Measurements from ENCODE around the gene ENC1. TPM values are rescaled to one million over a fixed set of nuclear protein-coding genes. Genes with fewer than 3 reads are reported as not detected.
A peak's percentile ranks its signal among the peaks of the same experiment; 100 is the strongest.

ENC1 gene
- total RNA-seq, 1 experiment from 2014 or later = 37.0 TPM

- intact Hi-C loops (cut with micrococcal nuclease; ENCODE audit: unreplicated experiment) (loop anchor here (10.0 kb wide), 3 partner anchors 248 to 1048 kb away; no protein-coding TSS in a partner anchor), in situ Hi-C loops (cut with HindIII; ENCODE audit: low pct_unique_long_range_greater_than_20kb, low sequenced_read_pairs) (no loop called here)
- TF ChIP-seq TCF7L2 (IDR thresholded peaks at IDR 0.05; ENCODE audit: low read depth, low read length) (no peak), SIN3A (IDR thresholded peaks at IDR 0.05; ENCODE audit: borderline replicate concordance, insufficient read depth, low read depth, low read length) (no peak), REST (IDR thresholded peaks at IDR 0.05; ENCODE audit: insufficient read depth in 1 of 2, low read depth in 2 of 2, low read length in 1 of 2) (no peak), POLR2AphosphoS5 (IDR thresholded peaks at IDR 0.05; ENCODE audit: low read depth, low read length) (no peak), CTCF (IDR thresholded peaks at IDR 0.05) (no peak)
- Histone ChIP-seq H3K4me3 (ENCODE audit: low read depth in 2 of 2, low read length in 2 of 2) (no peak overlapping the region), H3K27ac (ENCODE audit: low read length) (peak overlapping the region; percentile 78), H3K4me1 (ENCODE audit: control insufficient read depth, insufficient read depth, low read length) (peaks cover 13% of the 10 kb centered on the region), H3K36me3 (ENCODE audit: control insufficient read depth, insufficient read depth, low read length) (peaks cover 4% of the 10 kb centered on the region; the same call in 1 of the 2 replicates), H3K27me3 (ENCODE audit: control insufficient read depth, insufficient read depth, low read length) (no peaks in the 10 kb centered on the region), H3K9me3 (ENCODE audit: control insufficient read depth, insufficient read depth, low read depth, low read length) (no peaks in the 10 kb centered on the region)
- no TSS peak for BruUV-seq (replicated peaks)
- CTCF ChIA-PET = interaction anchor here (0.6 kb wide), 1 partner anchor 481 kb away, joined by 3 read pairs; no protein-coding TSS in a partner anchor
- ATAC-seq = no peak
- DNase-seq (ENCODE audit: low read depth, low spot score) = peak; percentile 52
- POLR2A ChIA-PET = no interaction called here
These were observed 2.6 kb upstream of the ENC1 start for GRCh38 chr5:74643111-74643562.

- Histone ChIP-seq H3K4me1 (ENCODE audit: control insufficient read depth, insufficient read depth, low read length) (peaks cover 18% of the 10 kb centered on the region), H3K27me3 (ENCODE audit: control insufficient read depth, insufficient read depth, low read length) (no peaks in the 10 kb centered on the region), H3K27ac (ENCODE audit: low read length) (peak overlapping the region; percentile 78; the same call in 1 of the 2 replicates), H3K9me3 (ENCODE audit: control insufficient read depth, insufficient read depth, low read depth, low read length) (no peaks in the 10 kb centered on the region), H3K36me3 (ENCODE audit: control insufficient read depth, insufficient read depth, low read length) (peaks cover 4% of the 10 kb centered on the region; the same call in 1 of the 2 replicates), H3K4me3 (ENCODE audit: low read depth in 2 of 2, low read length in 2 of 2) (0 out of 4 replicates have a peak overlapping the region, but pooled peaks of 1 of the 2 experiments have one; percentile 79)
- ATAC-seq (no peak), DNase-seq (ENCODE audit: low read depth, low spot score) (no peak)
- TF ChIP-seq REST (IDR thresholded peaks at IDR 0.05; ENCODE audit: insufficient read depth in 1 of 2, low read depth in 2 of 2, low read length in 1 of 2) = no peak
- TF ChIP-seq TCF7L2 (IDR thresholded peaks at IDR 0.05; ENCODE audit: low read depth, low read length) = no peak
- no peak for TF ChIP-seq CTCF (IDR thresholded peaks at IDR 0.05)
- no peak for TF ChIP-seq SIN3A (IDR thresholded peaks at IDR 0.05; ENCODE audit: borderline replicate concordance, insufficient read depth, low read depth, low read length)
- TF ChIP-seq POLR2AphosphoS5 (IDR thresholded peaks at IDR 0.05; ENCODE audit: low read depth, low read length) = no peak
- CTCF ChIA-PET = no interaction called here
- intact Hi-C loops (cut with micrococcal nuclease; ENCODE audit: unreplicated experiment) = loop anchor here (10.0 kb wide), 3 partner anchors 248 to 1048 kb away; no protein-coding TSS in a partner anchor
- POLR2A ChIA-PET = no interaction called here
- in situ Hi-C loops (cut with HindIII; ENCODE audit: low pct_unique_long_range_greater_than_20kb, low sequenced_read_pairs) = no loop called here
- no TSS peak for BruUV-seq (replicated peaks)
These were observed 2.0 kb upstream of the ENC1 start for GRCh38 chr5:74642543-74642863.
